Lung (tissue), 12 donors: Measurements from ENCODE around the gene STAC. TPM values are rescaled to one million over a fixed set of nuclear protein-coding genes. Genes with fewer than 3 reads are reported as not detected.

Source experiments
- ATAC-seq: fragments of 200-7000 bp; cut with Tn5 transposase; one replicate; pipeline ENCODE4 v1.9.1; 2020; ENCODE audit warnings: moderate number of reproducible peaks; ENCODE audit not compliant: insufficient read depth, low FRiP score
- DNase-seq, 3 donors: peaks; one replicate each; pipeline ENCODE4 v3.0.0-alpha.2; 2013 to 2017
- H3K27ac ChIP-seq, 2 donors: one replicate each; pipeline ENCODE4 v1.5.1; 2013; ENCODE audit warnings: mild to moderate bottlenecking in 2 of 2, moderate library complexity in 2 of 2, control low read depth in 1 of 2, inconsistent platforms in 1 of 2, low read depth in 1 of 2, low read length in 1 of 2
- H3K27me3 ChIP-seq, 3 donors: one replicate each; pipeline ENCODE4 v1.5.1; 2013; ENCODE audit warnings: low read length in 2 of 3; ENCODE audit not compliant: control insufficient read depth in 3 of 3, insufficient read depth in 3 of 3
- H3K36me3 ChIP-seq, 4 donors: one replicate each; pipeline ENCODE4 v1.5.1; 2013; ENCODE audit warnings: low read length in 4 of 4, mild to moderate bottlenecking in 1 of 4, moderate library complexity in 1 of 4; ENCODE audit not compliant: control insufficient read depth in 4 of 4, insufficient read depth in 4 of 4
- H3K4me1 ChIP-seq, 5 donors: one replicate each; pipeline ENCODE4 v1.5.1; 2013; ENCODE audit warnings: low read length in 5 of 5, mild to moderate bottlenecking in 2 of 5, moderate library complexity in 1 of 5; ENCODE audit not compliant: control insufficient read depth in 5 of 5, insufficient read depth in 5 of 5
- H3K4me3 ChIP-seq: one replicate; pipeline ENCODE4 v1.5.1; 2013; ENCODE audit warnings: mild to moderate bottlenecking, control low read depth, moderate library complexity
- H3K9ac ChIP-seq, 2 donors: one replicate each; pipeline ENCODE4 v1.5.1; 2013; ENCODE audit warnings: low read length in 2 of 2, control low read depth in 1 of 2; ENCODE audit not compliant: insufficient read depth in 1 of 2
- H3K9me3 ChIP-seq, 4 donors: one replicate each; pipeline ENCODE4 v1.5.1; 2013; ENCODE audit warnings: low read length in 3 of 4, mild to moderate bottlenecking in 1 of 4, moderate library complexity in 1 of 4; ENCODE audit not compliant: control insufficient read depth in 4 of 4, insufficient read depth in 3 of 4
- WGBS, 2 donors: extraction: QIAGEN DNeasy Blood & Tissue Kit; methylation state at CpG; one replicate each; pipeline ENCODE4 v1.1.7; 2013; 5-methylcytosine and 5-hydroxymethylcytosine counted together
- polyA plus RNA-seq, 2 donors: library from polyadenylated mRNA; stranded (reverse); fragments of 200-250 nt; gene quantifications; one replicate each; pipeline ENCODE4 v1.2.1, GENCODE V29; 2013
- total RNA-seq, 2 donors: library from RNA; depleted of rRNA in 1 of 2; stranded (reverse); fragments of >200 nt in 1 of 2; gene quantifications; one replicate each; pipeline ENCODE4 v1.2.1, GENCODE V29; 2014 to 2021
- TF ChIP-seq, protein P1 (sequence below): IDR thresholded peaks from 2 replicates; pipeline ENCODE4 v1.5.1; 2012; ENCODE audit warnings: mild to moderate bottlenecking; ENCODE audit errors: control extremely low read depth, extremely low read depth
- donor health status: control.
- donor health status: control.
- donor health status: Bipolar disorder and iron deficiency.
- donor health status: healthy.
- donor health status: DM: yes; HTN: yes; CAD: no.

STAC gene
- total and polyA plus RNA-seq, 4 donors, result 1.3 to 17.2 (median 5.7) TPM

DNA sequence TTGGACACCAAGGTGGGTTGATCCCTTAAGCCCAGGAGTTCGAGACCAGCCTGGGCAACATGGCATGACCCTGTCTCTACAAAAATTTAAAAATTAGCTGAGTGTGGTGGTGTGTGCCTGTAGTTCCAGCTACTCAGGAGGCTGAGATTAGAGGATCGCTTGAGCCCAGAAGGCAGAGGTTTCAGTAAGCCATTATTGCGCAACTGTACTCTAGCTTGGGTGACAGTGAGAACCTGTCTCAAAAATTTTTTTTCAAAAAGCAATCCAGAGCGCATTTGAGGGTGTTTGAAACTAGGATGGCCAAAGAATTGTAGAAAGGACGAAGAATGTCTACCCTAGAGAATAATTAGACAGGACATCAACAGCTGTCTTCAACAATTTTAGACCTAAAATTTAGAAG lies 103.4 kb downstream of the STAC start:
- Histone ChIP-seq H3K9me3 (peaks cover 0 to 4% (median under 1%) of the 10 kb centered on the region in 4 donors), H3K27me3 (no peaks in the 10 kb centered on the region), H3K27ac (no peak overlapping the region), H3K4me1 (peaks cover 0 to 4% (median 0%) of the 10 kb centered on the region in 5 donors), H3K9ac (no peak overlapping the region), H3K36me3 (peaks cover 0 to 2% (median 0%) of the 10 kb centered on the region in 4 donors), H3K4me3 (no peak overlapping the region)
- DNase-seq (no peak), ATAC-seq (no peak)
- TF ChIP-seq, protein P1, sequence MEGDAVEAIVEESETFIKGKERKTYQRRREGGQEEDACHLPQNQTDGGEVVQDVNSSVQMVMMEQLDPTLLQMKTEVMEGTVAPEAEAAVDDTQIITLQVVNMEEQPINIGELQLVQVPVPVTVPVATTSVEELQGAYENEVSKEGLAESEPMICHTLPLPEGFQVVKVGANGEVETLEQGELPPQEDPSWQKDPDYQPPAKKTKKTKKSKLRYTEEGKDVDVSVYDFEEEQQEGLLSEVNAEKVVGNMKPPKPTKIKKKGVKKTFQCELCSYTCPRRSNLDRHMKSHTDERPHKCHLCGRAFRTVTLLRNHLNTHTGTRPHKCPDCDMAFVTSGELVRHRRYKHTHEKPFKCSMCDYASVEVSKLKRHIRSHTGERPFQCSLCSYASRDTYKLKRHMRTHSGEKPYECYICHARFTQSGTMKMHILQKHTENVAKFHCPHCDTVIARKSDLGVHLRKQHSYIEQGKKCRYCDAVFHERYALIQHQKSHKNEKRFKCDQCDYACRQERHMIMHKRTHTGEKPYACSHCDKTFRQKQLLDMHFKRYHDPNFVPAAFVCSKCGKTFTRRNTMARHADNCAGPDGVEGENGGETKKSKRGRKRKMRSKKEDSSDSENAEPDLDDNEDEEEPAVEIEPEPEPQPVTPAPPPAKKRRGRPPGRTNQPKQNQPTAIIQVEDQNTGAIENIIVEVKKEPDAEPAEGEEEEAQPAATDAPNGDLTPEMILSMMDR, result no peak
- 93 to 95% methylated on average over 5 of the region's 5 CpGs for WGBS, 2 donors

DNA sequence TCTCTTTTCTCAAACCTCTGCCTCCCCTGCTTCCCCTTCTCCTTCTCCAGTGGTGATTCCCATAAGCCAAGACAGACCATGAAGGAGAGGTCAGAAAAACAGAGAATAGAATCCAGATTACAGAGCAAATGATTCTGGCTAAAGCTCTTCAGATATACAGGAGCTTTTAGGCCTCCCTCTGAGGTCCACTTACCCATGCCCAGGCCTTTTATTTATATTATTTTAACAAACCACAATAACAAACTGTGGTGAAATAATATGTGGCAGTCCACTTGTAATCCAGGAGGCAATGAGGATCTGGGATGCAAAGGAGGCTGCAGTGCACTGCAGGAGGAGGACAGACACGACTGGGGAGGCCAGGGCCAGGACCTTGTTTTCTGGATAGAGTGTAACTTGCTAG lies 104.1 kb downstream of the STAC start:
- peaks cover 0 to 2% (median 0%) of the 10 kb centered on the region in 4 donors for H3K9me3 ChIP-seq
- ATAC-seq, result no peak
- TF ChIP-seq, protein P1, result no peak
- no peak for DNase-seq
- 86 to 100% methylated on average over 1 of the region's 1 CpG for WGBS, 2 donors
- H3K4me3 ChIP-seq, result no peak overlapping the region
- no peaks in the 10 kb centered on the region for H3K27me3 ChIP-seq
- peaks cover 0 to 2% (median 0%) of the 10 kb centered on the region in 4 donors for H3K36me3 ChIP-seq
- no peak overlapping the region for H3K9ac ChIP-seq
- H3K27ac ChIP-seq, result no peak overlapping the region
- peaks cover 0 to 4% (median 0%) of the 10 kb centered on the region in 5 donors for H3K4me1 ChIP-seq

DNA sequence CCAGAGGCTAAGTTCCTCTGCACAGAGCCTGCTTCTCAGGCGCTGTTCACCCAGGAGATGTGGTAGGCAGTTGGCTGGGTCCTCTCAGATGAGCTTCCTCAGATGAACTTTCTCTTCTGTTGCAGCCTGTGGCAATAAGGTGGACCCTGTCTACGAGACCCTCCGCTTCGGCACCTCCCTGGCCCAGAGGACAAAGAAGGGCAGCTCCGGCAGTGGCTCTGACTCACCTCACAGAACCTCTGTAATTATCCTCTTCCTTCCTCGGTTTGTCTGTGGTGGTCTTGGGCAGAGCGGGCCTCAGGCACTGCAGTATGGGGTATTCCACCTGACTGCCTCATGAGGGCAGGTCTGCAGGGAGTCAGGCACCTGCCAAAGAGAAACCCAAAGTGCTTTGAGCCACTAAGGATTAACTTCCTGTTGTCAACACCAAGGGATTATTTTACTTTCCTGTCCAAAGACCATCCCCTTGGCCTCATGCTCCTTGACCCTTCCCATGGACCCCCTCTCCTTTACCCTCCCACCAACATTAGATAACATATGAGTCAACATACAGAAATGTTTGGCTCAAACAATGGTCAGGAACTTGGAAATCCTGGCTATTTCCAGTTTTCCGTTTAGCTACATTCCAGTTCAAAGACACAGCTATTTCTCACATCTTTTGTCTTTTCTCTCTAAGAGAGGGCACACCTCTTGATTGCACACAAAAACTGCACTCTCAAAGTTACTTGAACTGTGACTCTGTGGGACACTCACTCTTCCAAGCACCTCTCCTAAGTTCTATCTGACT lies 105.9 kb downstream of the STAC start:
- Histone ChIP-seq H3K4me3 (no peak overlapping the region), H3K4me1 (peaks cover 0 to 4% (median 0%) of the 10 kb centered on the region in 5 donors), H3K36me3 (peaks cover 0 to 2% (median 0%) of the 10 kb centered on the region in 4 donors), H3K9me3 (peaks cover 0 to 2% (median 0%) of the 10 kb centered on the region in 4 donors), H3K9ac (no peak overlapping the region), H3K27ac (no peak overlapping the region), H3K27me3 (no peaks in the 10 kb centered on the region)
- TF ChIP-seq, protein P1, result no peak
- ATAC-seq (no peak), DNase-seq (no peak)
- WGBS, 2 donors, result 91 to 92% methylated on average over 8 of the region's 8 CpGs
